Measurements from ENCODE around the gene CHD9NB.

Gene CHD9NB

DNA sequence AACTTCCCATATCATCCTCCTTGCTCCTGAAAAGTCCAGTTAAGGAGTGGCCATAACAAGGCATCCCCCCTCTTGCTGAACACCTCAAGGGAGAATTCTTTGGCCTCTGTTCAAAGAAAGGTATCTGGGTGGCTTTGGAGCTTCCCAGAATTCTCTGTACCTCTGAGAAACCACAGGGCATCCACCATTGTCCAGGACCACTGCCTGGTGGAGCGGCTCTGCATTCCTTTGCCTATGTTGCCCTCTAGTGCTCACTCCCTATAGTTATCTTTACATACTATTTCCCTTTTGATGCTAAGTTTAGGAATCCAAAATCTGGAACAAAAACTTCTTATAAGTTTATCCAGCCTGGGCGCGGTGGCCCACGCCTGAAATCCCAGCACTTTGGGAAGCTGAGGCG is 30.3 kb downstream of the CHD9NB start:
- DNase-seq, result peak; percentile 31

DNA sequence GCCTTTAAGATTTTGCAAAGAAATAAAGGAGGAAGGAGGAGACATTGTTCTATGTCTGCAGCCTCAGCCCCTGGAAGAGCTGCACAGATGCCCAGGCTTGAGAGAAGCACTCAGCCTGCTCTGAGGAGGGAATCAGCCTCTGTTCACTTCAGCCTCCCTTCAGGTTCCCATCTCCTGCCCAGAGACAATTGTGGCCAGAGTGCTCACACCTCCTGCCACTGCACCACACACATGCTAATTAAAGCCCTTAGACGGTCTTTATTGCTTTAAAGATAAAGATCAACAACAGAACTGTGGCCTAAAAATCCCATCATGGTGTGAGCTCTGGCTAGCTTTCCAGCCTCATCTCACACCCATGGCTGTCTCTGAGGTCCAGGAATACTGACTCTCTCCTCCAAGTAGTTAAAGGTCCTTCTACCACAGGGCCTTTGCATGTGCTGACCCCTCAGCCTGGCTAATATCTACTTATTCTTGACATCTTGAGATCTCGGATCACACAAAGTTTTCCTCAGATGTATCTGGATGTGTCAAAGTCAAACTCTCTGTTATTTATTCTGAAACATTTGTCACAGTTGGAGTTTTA is 33.8 kb downstream of the CHD9NB start:
- DNase-seq, result no peak

DNA sequence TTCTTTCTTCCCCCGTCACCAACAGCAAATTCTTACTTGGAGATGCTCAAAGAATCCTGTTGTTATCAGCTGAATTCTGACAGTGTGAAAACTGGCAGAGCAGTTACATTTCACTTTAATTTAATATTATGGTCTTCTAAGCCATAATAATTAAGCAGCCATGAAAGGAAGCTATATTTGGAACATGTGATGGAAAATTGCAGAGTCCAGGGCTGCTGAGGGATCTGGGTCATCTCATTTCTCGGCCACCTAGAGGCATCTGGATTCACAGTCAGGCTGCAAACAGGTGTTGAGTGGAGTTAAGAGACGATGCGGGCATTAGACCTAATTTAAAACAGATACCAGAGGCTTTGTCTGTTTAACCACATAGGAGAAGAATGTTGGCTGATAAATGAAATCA is 38.4 kb downstream of the CHD9NB start:
- DNase-seq, result no peak

DNA sequence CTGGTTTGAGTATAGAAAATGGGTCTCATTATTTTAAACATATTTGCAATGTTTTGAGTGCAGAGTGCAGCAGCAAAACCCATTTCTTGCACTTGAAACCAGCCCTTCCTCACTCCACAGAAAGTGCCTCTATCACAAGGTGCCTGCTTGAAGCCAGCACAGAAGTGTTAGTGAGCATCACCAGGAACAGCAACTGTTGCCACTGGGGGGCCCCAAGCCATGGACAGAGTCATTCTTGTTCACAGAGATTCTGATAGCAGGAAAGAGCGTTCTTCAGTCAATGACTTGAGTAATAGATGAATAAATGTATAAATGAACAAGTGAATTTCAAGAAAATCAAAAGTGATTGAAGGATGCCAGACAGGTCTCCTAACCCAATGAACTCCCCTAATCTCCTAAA is 45.6 kb downstream of the CHD9NB start:
- no peak for DNase-seq

DNA sequence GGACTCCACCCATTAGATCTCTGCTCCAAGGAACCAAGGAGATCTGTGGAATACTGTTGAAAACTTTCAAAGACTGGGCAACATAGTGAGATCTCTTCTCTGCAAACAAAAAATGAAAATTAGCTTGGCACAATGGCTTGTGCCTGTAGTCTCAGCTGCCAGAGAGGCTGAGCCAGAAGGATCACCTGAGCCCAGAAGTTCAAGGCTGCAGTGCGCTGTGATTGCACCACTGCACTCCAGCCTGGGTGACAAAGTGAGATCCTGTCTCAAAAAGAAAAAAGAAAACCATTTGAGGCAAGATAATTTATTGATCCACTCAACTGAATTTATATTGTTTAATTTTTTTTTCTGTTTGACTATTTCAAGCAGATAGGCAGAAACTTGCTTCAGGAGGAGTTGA is 54.8 kb downstream of the CHD9NB start:
- no peak for DNase-seq

DNA sequence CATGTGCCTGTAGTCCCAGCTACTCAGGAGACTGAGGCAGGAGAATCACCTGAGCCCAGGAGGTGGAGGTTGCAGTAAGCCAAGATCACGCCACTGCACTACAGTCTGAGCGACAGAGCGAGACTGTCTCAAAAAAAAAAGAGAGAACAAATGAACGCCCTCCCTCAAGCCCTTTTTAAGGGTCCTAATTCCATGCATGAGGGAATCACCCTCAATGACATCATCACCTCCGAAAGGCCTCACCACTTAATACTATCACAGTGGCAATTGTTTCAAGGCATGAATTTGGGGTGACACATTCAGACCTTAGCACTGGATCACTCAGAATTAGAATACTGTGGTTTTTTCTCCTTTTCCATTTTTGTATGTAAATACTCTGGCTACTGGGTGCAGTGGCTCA is 57.8 kb downstream of the CHD9NB start:
- no peak for DNase-seq

DNA sequence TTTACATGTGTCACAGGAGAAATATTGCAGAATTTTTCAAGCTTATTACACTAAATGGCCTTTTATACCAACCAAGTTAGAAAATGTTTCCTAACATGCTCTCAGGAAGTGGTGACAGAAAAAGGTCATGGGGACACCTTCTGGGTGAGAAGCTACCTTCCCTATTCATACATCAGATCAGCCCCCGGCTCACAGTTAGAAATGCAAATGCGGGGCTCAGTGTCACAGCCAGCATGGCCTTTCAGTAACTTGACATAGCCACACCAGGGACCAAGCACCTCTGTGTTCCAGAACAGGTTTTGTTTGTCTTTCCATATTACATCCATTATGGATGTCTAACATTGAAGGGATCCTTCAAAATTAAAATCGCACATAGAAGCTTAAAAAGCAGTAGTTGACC is 59.5 kb downstream of the CHD9NB start:
- no peak for DNase-seq

DNA sequence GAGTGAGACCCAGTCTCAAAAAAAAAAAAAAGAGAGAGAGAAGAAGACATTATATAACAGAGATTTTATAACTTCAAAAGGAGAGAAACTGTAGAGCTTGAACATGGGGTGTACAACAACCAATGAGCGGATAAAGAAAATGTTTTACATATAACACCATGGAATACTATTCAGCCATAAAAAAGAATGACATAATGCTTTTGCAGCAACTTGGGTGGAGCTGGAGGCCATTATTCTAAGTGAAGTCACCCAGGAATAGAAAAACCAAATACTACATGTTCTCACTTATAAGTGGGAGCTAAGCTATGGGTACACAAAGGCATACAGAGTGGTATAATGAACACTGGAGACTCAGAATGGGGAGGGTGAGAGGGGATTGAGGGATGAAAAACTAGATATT is 61.1 kb downstream of the CHD9NB start:
- no peak for DNase-seq
